Left kidney (tissue), 2 donors: ENCODE measurements around the gene PRKAG1. TPM values are rescaled to one million over a fixed set of nuclear protein-coding genes. Genes with fewer than 3 reads are reported as not detected.

Source experiments
- DNase-seq: peaks from one replicate; pipeline ENCODE4 v3.0.0-alpha.2; 2013
- polyA plus RNA-seq: library from polyadenylated mRNA; unstranded; fragments of 120-200 nt; gene quantifications from one replicate; pipeline ENCODE4 v1.2.1, GENCODE V29; 2013; ENCODE audit not compliant: insufficient read length

The PRKAG1 gene
- polyA plus RNA-seq, 1 donor: 95.8 TPM

- no peak for DNase-seq
Observed at GRCh38 chr12:49012739-49013138, 5.8 kb downstream of the PRKAG1 start.

- DNase-seq: no peak
Observed at GRCh38 chr12:49010092-49010668, 8.4 kb downstream of the PRKAG1 start.

GRCh38 chr12:49008943-49009342, 9.6 kb downstream of the PRKAG1 start:
- DNase-seq: no peak

- no peak for DNase-seq
Observed at GRCh38 chr12:49000346-49000745, 18.2 kb downstream of the PRKAG1 start.

- DNase-seq: no peak
Observed at GRCh38 chr12:48999371-49000131, 19.0 kb downstream of the PRKAG1 start, which contains the start of gene DDN. Gene DDN, minus strand, starts transcription at chr12:48999375. Its CDS starts 88 bp downstream, at chr12:48999287.

- no peak for DNase-seq
Observed at GRCh38 chr12:48998497-48999353, 19.9 kb downstream of the PRKAG1 start.

GRCh38 chr12:48997719-48998496, 20.7 kb downstream of the PRKAG1 start:
- no peak for DNase-seq

GRCh38 chr12:48996794-48997718, 21.5 kb downstream of the PRKAG1 start:
- DNase-seq: peak; percentile 78

- DNase-seq: peak; percentile 85
Observed at GRCh38 chr12:48995086-48995879, 23.3 kb downstream of the PRKAG1 start.

- DNase-seq: no peak
Observed at GRCh38 chr12:48994224-48995085, 24.1 kb downstream of the PRKAG1 start.

GRCh38 chr12:48993787-48994186, 24.8 kb downstream of the PRKAG1 start:
- DNase-seq: no peak

- DNase-seq: no peak
Observed at GRCh38 chr12:48991247-48992050, 27.1 kb downstream of the PRKAG1 start.

GRCh38 chr12:48990552-48990951, 28.0 kb downstream of the PRKAG1 start:
- no peak for DNase-seq

- no peak for DNase-seq
Observed at GRCh38 chr12:48988030-48988649, 30.4 kb downstream of the PRKAG1 start.

GRCh38 chr12:48986720-48987291, 31.8 kb downstream of the PRKAG1 start:
- DNase-seq: no peak

GRCh38 chr12:48985901-48986300, 32.7 kb downstream of the PRKAG1 start:
- DNase-seq: no peak

- DNase-seq: no peak
Observed at GRCh38 chr12:48985475-48985897, 33.1 kb downstream of the PRKAG1 start.
